Measurements from ENCODE around the gene JAML.

JAML gene

DNA sequence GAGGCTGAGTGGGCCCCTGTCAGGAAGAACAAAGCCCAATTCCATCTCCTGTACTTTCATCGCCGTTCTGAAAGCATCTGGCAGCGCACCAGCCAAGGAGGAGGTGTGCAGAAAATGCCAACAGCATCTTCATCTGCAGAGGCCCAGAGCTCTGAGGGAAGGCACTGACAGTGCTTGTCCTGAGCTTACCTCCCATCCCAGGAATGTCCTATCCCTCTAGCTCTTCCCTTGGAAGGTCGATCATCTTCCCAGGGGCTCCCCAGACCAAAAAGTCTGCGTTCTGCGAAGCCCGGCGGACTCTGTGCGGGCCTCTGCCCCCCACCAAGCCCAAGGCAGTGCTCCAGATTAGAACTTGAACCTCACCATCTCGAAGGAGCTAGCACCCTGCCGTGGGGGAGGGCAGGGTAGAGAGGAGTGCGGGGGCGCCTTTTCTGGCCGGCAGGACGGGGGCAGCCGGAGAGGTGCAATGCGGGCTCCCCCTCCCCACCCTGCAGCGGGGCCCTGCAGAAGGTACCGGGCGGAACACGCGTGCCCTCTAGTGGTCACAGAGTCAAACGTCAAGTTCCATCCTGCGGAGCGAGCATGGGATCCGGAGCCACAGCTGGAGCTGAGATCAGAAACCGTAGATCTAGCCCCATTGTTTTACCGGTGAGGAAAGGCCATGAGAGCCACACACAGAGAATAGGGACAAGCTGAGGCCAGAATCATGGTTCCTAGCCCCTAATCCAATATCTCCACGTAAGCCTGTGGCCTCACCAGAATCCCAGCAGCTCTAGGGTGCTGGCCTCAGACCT is 53.3 kb downstream of the JAML start:
- peaks cover 66% of the 10 kb centered on the region for H3K27me3 ChIP-seq (ENCODE audit: insufficient read depth, low read length)
- H3K9me3 ChIP-seq (ENCODE audit: low read length) = no peaks in the 10 kb centered on the region
- H3K4me3 ChIP-seq (ENCODE audit: low read length) = no peak overlapping the region
- H3K36me3 ChIP-seq (ENCODE audit: insufficient read depth, low read length) = no peaks in the 10 kb centered on the region
- no peak overlapping the region for H2AFZ ChIP-seq (ENCODE audit: low read depth, low read length)
- H3K4me1 ChIP-seq (ENCODE audit: insufficient read depth, low read length) = peaks cover 8% of the 10 kb centered on the region

DNA sequence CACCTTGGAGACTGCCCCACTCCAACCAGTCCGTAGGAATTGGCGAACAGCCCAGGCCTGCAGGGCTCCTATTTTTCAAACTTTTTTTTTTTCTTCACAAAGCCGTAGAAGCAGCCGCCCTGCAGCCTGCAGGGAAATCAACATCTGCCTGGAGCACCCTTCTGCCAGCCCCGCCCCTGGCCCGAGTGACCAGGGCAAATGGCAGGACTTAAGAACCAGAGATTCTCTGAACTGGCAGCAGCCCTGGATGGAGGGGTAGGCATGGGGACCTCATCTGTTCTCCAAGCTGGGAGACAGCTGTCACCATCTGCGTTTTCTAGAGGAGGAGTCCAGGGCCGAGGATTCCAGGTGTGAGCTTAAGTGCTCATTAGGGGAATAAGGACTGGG is 53.9 kb downstream of the JAML start:
- Histone ChIP-seq H3K4me3 (ENCODE audit: low read length) (no peak overlapping the region), H3K27me3 (ENCODE audit: insufficient read depth, low read length) (peaks cover 67% of the 10 kb centered on the region), H3K9me3 (ENCODE audit: low read length) (no peaks in the 10 kb centered on the region)

DNA sequence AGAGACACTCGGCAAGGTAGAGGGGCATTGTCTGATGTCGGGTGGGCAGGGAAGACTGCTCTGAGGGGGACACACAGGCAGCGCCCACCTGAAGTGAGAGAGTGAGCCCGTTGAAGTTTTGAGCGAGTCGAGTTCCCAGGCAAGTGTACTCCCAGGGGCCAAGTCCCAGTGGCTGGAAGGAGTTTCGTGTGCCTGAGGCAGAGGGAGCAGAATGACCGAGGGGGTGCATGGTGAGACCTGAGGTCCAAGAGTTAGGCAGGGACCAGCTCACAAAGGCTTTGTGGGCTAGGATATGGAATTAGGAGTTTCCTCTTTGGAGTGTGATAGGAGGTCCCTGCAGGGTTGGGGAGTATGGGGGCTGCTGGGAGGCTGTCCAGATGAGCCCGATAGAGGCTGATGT is 54.6 kb downstream of the JAML start:
- Histone ChIP-seq H3K36me3 (ENCODE audit: insufficient read depth, low read length) (no peaks in the 10 kb centered on the region), H3K4me3 (ENCODE audit: low read length) (no peak overlapping the region), H3K27me3 (ENCODE audit: insufficient read depth, low read length) (peaks cover 62% of the 10 kb centered on the region)

More for the DNA sequence above, 53.9 kb downstream of the JAML start:
- H3K4me1 ChIP-seq (ENCODE audit: insufficient read depth, low read length) = peaks cover 3% of the 10 kb centered on the region
- no peak overlapping the region for H2AFZ ChIP-seq (ENCODE audit: low read depth, low read length)
- no peaks in the 10 kb centered on the region for H3K36me3 ChIP-seq (ENCODE audit: insufficient read depth, low read length)

DNA sequence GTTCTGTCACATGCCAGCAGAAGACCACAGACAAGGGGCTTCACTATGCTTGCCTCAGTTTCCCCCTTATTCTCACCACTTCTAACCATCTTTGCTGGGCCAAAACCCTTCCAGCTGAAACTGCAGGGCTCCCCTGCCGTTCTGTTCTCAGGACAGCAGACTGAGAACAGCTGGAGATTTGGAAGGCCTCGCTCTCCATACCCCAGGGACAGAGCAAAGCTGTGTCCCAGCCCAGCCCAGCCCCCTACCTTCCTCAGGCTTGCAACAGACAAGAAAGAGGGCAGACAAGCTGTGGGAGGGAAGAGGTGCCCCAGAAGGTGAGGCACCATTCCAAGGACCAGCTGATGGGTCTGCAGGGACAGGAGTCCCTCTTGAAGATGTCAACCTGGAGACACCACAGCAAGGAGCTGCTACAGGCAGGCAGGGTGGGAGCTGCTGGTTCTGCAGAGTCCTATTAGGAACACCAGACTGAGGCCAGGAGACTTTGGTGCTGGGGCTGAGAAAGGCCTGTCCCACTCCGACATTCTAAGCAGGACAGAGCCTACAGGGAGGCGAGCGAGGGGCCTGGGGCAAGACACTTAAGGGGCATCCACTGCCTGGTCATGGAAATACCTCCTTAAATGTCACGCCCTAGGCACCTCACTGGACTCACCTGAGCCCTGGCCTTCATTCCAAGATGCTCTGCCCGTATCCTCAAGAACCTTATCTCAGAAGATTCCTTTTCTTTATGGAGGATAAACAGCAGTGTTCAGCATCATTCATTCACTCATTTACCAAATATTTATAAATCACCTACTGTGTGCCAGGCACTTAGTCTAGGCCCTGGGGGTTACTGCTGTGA is 55.3 kb downstream of the JAML start:
- no peaks in the 10 kb centered on the region for H3K36me3 ChIP-seq (ENCODE audit: insufficient read depth, low read length)
- peaks cover 56% of the 10 kb centered on the region for H3K27me3 ChIP-seq (ENCODE audit: insufficient read depth, low read length)
- peaks cover 3% of the 10 kb centered on the region for H3K4me1 ChIP-seq (ENCODE audit: insufficient read depth, low read length)
- no peak overlapping the region for H2AFZ ChIP-seq (ENCODE audit: low read depth, low read length)
- H3K4me3 ChIP-seq (ENCODE audit: low read length) = no peak overlapping the region
- H3K9me3 ChIP-seq (ENCODE audit: low read length) = no peaks in the 10 kb centered on the region

More for the DNA sequence above, 54.6 kb downstream of the JAML start:
- Histone ChIP-seq H3K4me1 (ENCODE audit: insufficient read depth, low read length) (peaks cover 3% of the 10 kb centered on the region), H2AFZ (ENCODE audit: low read depth, low read length) (no peak overlapping the region), H3K9me3 (ENCODE audit: low read length) (no peaks in the 10 kb centered on the region)

DNA sequence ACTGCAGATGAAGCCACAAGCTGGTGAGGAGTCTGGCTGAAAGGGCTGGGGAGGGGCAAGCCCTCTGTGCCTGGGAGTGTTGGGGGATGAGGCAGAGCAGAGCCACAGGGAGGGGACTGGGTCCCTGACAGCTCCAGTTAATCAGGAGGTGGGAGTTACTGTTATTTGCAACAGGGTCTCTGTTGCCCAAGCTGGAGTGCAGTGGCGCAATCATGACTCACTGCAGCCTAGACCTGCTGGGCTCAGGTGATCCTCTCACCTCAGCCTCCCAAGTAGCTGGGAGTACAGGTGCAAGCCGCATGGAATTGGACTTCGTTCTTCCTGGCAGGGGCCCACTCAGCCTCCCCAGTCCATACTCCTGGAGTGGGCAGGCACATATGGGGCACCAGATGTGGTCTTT is 56.1 kb downstream of the JAML start:
- Histone ChIP-seq H2AFZ (ENCODE audit: low read depth, low read length) (no peak overlapping the region), H3K4me1 (ENCODE audit: insufficient read depth, low read length) (peaks cover 3% of the 10 kb centered on the region), H3K36me3 (ENCODE audit: insufficient read depth, low read length) (no peaks in the 10 kb centered on the region), H3K9me3 (ENCODE audit: low read length) (no peaks in the 10 kb centered on the region), H3K27me3 (ENCODE audit: insufficient read depth, low read length) (peaks cover 52% of the 10 kb centered on the region), H3K4me3 (ENCODE audit: low read length) (no peak overlapping the region)

DNA sequence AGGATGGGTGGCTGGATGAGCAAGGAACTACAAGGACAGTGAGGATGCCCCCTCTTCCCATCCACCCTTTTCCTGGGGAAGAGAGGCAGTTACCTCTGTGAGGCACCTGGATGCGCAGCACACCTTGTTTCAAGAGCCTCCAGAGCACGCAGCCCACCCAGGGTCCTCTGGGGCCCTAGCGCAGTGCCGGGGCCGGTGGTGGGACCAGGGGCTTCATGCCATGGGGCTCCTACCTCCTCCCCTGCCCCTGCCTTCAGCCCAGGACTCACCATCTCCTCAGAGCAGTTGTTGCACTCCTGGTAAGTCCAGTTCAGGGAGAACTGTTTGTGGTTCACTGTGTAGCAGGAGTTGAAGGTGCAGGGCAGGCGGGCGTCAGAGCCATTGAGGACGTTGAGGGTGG is 56.5 kb downstream of the JAML start:
- Histone ChIP-seq H3K36me3 (ENCODE audit: insufficient read depth, low read length) (no peaks in the 10 kb centered on the region), H3K9me3 (ENCODE audit: low read length) (no peaks in the 10 kb centered on the region), H3K27me3 (ENCODE audit: insufficient read depth, low read length) (peaks cover 52% of the 10 kb centered on the region), H3K4me1 (ENCODE audit: insufficient read depth, low read length) (peaks cover 3% of the 10 kb centered on the region), H2AFZ (ENCODE audit: low read depth, low read length) (no peak overlapping the region), H3K4me3 (ENCODE audit: low read length) (no peak overlapping the region)

DNA sequence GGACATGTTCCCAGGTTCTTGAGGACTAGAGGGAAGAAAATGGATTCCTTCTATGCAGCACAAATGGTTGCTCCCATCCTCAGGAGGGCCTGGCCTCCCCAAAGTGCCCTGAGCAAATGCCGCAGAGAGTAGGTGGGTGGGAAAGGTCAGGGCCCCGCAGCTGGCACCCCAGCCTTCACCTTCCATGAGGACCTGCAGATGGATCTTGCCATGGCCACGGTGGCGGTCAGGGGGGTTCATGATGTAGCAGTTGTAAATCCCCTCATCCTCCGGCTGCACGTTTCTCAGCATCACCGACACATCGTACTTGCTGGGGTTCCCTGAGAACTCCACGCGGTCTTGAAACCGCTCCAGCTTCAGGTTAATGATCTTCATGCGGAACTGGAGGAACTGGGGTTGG is 56.9 kb downstream of the JAML start:
- no peak overlapping the region for H2AFZ ChIP-seq (ENCODE audit: low read depth, low read length)
- H3K27me3 ChIP-seq (ENCODE audit: insufficient read depth, low read length) = peaks cover 52% of the 10 kb centered on the region
- H3K4me3 ChIP-seq (ENCODE audit: low read length) = no peak overlapping the region
- H3K36me3 ChIP-seq (ENCODE audit: insufficient read depth, low read length) = no peaks in the 10 kb centered on the region
- no peaks in the 10 kb centered on the region for H3K9me3 ChIP-seq (ENCODE audit: low read length)
- peaks cover 3% of the 10 kb centered on the region for H3K4me1 ChIP-seq (ENCODE audit: insufficient read depth, low read length)

DNA sequence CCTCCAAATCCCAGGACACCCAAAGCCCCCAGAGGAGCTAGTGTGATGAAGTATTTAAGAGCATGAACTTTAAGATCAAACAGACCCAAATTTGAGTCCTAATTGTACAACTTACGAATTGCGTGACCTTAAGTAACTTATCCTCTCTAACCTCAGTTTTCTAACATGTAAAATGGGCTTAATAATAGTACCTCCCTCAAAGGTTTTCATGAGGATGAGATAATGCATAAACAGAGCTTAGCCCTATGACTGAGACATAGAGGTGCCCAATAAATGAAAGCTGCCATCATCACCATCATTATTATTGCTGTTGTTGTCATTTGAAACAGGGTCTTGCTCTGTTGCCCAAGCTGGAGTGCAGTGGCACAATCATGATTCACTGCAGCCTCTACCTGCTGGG is 57.6 kb downstream of the JAML start:
- H3K27me3 ChIP-seq (ENCODE audit: insufficient read depth, low read length) = peaks cover 54% of the 10 kb centered on the region

DNA sequence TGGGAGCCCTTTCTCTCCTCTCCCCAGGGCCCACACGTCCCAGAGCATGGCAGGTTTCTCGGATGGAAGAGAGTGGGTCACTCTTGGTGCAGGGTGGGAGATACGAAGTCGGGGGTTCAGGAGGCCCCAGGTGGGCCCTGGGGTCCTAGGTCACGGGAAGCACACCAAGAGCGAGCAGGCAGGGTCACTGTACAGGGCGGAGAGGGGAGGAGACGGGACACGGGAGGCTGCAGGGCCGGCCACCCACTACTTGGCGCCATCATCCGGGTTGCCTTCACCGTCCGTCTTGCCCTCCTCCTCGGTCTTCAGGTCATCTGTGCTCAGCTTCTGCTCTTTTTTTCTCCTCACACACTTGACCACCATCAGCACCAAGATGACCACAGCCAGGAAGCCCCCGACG is 58.2 kb downstream of the JAML start:
- peaks cover 3% of the 10 kb centered on the region for H3K4me1 ChIP-seq (ENCODE audit: insufficient read depth, low read length)
- H3K9me3 ChIP-seq (ENCODE audit: low read length) = no peaks in the 10 kb centered on the region
- H3K27me3 ChIP-seq (ENCODE audit: insufficient read depth, low read length) = peaks cover 56% of the 10 kb centered on the region
- H3K4me3 ChIP-seq (ENCODE audit: low read length) = no peak overlapping the region
- H3K36me3 ChIP-seq (ENCODE audit: insufficient read depth, low read length) = no peaks in the 10 kb centered on the region
- no peak overlapping the region for H2AFZ ChIP-seq (ENCODE audit: low read depth, low read length)

More for the DNA sequence above, 57.6 kb downstream of the JAML start:
- Histone ChIP-seq H3K4me1 (ENCODE audit: insufficient read depth, low read length) (peaks cover 3% of the 10 kb centered on the region), H2AFZ (ENCODE audit: low read depth, low read length) (no peak overlapping the region), H3K4me3 (ENCODE audit: low read length) (no peak overlapping the region), H3K36me3 (ENCODE audit: insufficient read depth, low read length) (no peaks in the 10 kb centered on the region), H3K9me3 (ENCODE audit: low read length) (no peaks in the 10 kb centered on the region)

DNA sequence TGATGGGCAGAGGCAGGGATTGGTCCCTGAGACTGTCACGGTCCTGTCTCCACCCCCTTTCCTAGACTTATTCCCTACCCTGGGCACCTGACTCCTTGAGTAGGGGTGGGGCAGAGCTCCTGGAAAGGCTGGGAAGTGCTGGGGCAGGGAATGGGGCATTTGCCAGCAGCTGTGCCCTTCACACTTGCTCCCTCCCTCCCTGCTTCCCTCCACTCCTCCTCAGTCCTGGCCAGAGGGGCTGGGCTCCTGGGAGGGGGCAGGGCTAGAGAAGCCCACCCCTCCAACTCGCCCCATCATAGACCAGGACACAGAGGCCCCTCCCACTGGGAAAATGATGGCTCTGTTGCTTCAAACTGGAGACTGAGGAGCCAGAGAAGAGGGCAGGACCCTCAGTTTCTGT is 59.9 kb downstream of the JAML start:
- peaks cover 54% of the 10 kb centered on the region for H3K27me3 ChIP-seq (ENCODE audit: insufficient read depth, low read length)
- H3K36me3 ChIP-seq (ENCODE audit: insufficient read depth, low read length) = no peaks in the 10 kb centered on the region
- H3K4me1 ChIP-seq (ENCODE audit: insufficient read depth, low read length) = no peaks in the 10 kb centered on the region
- no peaks in the 10 kb centered on the region for H3K9me3 ChIP-seq (ENCODE audit: low read length)
- no peak overlapping the region for H3K4me3 ChIP-seq (ENCODE audit: low read length)
- no peak overlapping the region for H2AFZ ChIP-seq (ENCODE audit: low read depth, low read length)

DNA sequence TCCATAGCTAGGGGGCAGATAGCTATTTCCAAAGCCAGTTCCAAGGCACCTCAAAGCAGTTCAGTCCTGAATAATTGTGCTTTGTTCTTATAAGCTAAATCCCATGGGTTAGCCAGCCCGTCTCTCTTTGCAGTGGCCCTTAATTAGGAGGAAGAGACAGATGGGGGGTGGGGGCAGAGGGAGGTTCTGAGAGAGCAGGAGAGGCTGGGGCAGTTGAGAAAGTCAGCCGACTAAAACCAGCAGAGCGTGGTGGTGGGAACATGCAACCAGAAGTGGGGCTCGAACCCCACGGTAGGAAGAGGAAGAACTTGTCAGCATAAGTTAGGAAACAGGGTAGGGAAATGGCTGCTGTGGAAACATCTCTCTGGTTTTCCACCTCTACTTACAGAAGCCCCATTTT is 61.3 kb downstream of the JAML start:
- Histone ChIP-seq H3K9me3 (ENCODE audit: low read length) (no peaks in the 10 kb centered on the region), H3K4me1 (ENCODE audit: insufficient read depth, low read length) (no peaks in the 10 kb centered on the region), H2AFZ (ENCODE audit: low read depth, low read length) (no peak overlapping the region), H3K36me3 (ENCODE audit: insufficient read depth, low read length) (no peaks in the 10 kb centered on the region), H3K4me3 (ENCODE audit: low read length) (no peak overlapping the region), H3K27me3 (ENCODE audit: insufficient read depth, low read length) (peaks cover 53% of the 10 kb centered on the region)

DNA sequence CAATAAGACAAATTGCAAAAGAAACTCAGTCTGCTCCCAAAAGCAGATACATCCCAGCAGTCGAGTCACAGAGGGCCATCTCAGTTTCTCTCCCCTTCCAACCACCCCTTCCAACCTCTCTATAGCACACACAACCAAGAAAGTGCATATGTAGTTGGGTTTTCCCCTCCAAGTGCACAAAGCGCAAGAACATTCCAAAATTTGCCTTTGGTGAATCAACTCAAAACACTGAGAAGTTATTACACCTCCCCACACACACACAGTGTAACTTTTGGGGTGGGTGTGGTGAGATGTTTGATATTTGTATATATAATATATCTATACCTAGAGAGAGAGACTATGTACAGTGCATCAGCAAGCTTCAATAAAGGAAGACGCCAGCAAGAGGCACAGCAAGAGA is 62.0 kb downstream of the JAML start:
- Histone ChIP-seq H3K4me3 (ENCODE audit: low read length) (no peak overlapping the region), H3K9me3 (ENCODE audit: low read length) (no peaks in the 10 kb centered on the region), H2AFZ (ENCODE audit: low read depth, low read length) (no peak overlapping the region), H3K27me3 (ENCODE audit: insufficient read depth, low read length) (peaks cover 56% of the 10 kb centered on the region), H3K36me3 (ENCODE audit: insufficient read depth, low read length) (no peaks in the 10 kb centered on the region), H3K4me1 (ENCODE audit: insufficient read depth, low read length) (no peaks in the 10 kb centered on the region)

DNA sequence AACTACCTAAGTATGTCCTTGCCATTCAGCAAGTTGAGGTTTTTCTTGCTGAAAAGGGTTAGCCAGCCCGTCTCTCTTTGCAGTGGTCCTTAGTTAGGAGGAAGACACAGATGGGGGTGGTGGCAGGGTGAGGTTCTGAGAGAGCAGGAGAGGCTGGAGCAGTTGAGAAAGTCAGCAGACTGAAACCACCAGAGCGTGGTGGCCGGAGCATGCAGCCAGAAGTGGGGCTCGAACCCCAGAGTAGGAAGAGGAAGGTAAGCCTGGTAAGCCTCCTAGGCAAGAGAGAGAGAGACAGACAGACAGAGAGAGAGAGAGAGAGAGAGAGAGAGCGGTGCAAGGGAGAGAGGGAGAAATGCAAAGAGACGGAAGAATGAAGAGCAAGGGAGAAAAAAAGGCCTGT is 63.0 kb downstream of the JAML start:
- Histone ChIP-seq H3K9me3 (ENCODE audit: low read length) (no peaks in the 10 kb centered on the region), H3K36me3 (ENCODE audit: insufficient read depth, low read length) (no peaks in the 10 kb centered on the region), H3K4me3 (ENCODE audit: low read length) (no peak overlapping the region), H2AFZ (ENCODE audit: low read depth, low read length) (no peak overlapping the region), H3K27me3 (ENCODE audit: insufficient read depth, low read length) (peaks cover 61% of the 10 kb centered on the region), H3K4me1 (ENCODE audit: insufficient read depth, low read length) (no peaks in the 10 kb centered on the region)

All from neuron (in vitro differentiated cells).